ENCODE results near the gene TEKT1.

The TEKT1 gene

DNA sequence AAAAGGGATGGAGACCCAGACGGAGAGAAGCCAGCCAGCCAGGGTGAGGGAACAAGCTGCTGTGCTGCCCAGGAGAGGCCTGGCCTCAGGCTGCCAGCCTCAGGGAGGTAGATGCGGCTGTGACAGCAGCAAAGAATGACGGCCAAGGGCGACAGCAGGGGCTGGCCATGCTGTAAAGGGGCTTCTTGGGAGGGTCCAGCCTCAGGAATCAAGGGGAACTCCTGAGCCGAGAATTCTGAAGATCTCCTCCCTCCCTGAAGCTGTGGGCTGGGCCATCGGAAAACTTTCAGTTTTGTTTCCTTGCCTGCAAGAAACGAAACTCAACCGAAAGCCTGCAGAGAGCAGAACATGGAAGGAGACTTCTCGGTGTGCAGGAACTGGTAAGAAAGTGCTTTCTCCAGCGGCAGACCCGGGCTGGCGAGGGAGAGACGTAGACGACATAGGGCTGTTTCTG, 75.8 kb downstream of the TEKT1 start, which contains the start of gene XAF1:
XAF1 (plus strand) TSS at position 316 of the 454 bp plus-strand sequence; CDS start at position 349, 33 bp downstream.
- peak; percentile 55 for DNase-seq

GRCh38 chr17:6755281-6755680, 76.2 kb downstream of the TEKT1 start:
- DNase-seq = no peak

DNA sequence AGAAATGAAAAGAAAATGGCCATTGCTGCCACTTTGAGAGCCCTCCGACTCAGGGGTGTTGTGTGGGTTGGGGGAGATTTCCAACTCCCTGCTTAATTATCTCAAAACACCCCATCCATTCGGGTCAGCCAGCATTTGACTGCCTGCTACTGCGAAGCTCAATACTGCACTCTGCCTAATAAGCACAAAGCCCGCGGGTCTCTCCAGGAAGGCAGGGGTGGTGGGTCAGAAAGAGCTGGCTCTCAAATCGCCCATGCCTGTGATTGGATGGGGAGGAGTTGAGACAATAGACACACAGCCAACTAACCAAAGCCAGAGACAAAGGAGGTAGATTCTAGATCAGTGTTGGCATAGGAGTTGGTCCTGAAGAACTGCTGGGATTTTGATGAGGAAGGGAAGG, 78.0 kb downstream of the TEKT1 start:
- DNase-seq = no peak

DNA sequence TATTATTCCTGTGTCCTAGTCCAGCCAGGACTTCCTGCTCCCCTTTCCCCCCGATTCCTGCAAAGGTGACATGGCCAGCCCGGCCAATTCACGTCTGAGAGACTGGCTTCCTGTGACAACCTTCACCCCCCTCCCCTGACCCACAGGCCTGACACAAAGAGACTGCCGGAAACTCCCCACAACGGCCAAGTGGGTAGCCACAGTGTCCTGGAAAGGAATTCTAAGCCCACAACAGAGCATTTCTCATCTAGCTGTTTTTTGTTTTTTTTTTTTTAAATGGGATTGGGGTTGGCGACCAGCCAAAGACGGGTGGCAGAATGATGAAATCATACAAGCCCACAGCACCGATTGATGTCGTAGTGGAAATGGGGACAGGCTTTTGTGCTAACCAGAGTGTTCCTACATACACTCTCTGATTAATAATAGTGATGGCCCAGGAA, 78.5 kb downstream of the TEKT1 start:
- peak; percentile 50 for DNase-seq

- no peak for DNase-seq
Measured at GRCh38 chr17:6752068-6752909, 79.2 kb downstream of the TEKT1 start.

- DNase-seq = no peak
Measured at GRCh38 chr17:6749519-6749918, 82.0 kb downstream of the TEKT1 start.

GRCh38 chr17:6748617-6749016, 82.9 kb downstream of the TEKT1 start:
- no peak for DNase-seq

Data from stimulated activated CD4-positive, alpha-beta T cell treated with anti-CD3 and anti-CD28 coated beads, Interleukin-15, amount 100 ng/mL, for 24 hours (primary cell).